HG03280 (cell line): ENCODE measurements around the gene GSDMA.

ENCODE experiments used
- ATAC-seq: cut with Tn5 transposase; IDR thresholded peaks from one replicate; pipeline ENCODE4 v1.9.1; 2021; ENCODE audit warnings: mild to moderate bottlenecking, moderate library complexity; ENCODE audit not compliant: unreplicated experiment

GSDMA gene

GRCh38 chr17:39960524-39961041 is 2.2 kb upstream of the GSDMA start:
- no peak for ATAC-seq

DNA sequence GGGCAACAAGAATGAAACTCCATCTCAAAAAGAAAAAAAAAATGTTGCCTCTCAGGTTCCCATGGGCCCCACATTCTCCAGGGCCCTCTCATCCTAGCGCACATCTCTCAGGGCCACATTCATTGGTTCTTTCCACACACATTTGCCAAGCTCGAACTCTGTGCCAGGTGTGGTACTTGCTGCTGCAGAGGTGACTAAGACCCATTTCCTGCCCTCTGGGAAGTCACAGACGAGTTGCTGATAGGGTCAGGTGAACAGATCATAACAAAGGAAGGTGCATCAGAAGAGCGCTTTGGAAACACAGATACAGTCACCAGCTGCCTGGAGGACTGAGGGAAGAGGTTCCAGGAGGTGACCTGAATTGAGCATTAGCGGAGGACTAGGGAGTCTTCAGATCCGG is 1.0 kb downstream of the GSDMA start:
- no peak for ATAC-seq

DNA sequence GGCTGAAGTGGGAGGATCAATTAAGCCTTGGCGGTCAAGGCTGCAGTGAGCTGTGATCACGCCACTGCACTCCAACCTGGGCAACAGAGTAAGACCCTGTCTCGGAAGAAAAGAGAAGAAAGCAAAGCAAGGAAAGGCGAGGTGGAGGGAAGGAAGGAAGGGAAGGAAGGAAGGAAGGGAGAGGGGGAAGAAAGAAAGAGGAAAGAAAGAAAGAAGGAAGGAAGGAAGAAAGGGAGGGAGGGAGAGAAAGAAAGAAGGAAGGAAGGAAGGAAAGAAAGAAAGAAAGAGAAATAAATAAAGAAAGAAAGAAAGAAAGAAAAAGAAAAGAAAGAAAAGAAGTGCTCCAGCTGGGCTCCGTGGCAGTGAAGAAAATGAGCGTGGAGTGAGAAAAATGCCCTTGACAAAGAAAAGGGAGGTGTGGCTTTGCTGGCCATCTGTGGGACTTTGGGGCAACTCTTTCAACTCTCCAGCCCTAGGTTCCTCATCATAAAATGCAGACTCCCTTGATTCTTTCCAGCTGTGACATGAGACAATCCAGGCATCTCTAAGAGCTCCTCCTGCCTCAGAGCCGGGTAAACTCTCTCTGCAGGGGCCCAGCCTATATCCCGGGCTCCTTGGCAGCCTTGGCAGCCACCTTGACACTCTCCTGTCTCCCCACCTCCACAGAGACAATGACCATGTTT is 2.4 kb downstream of the GSDMA start:
- no peak for ATAC-seq

DNA sequence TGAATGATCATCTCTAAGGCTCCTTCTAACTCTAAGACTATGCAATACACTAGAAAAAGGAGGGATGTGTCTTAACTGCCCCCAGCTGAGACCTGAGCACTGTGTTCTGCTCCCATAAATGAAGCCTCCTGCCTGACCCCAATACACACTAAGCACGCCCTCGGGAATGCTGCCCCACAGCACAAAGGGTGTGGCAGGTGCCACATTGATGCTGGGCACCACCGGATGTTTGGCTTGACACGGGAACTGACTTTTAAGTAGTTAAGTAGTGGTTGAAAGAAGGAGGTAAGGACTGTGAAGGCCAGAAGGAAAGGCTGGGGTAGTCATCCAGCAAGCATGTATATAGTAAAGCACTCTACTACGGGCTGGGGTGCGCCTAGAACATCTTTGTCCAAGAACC is 4.0 kb downstream of the GSDMA start:
- ATAC-seq: no peak

DNA sequence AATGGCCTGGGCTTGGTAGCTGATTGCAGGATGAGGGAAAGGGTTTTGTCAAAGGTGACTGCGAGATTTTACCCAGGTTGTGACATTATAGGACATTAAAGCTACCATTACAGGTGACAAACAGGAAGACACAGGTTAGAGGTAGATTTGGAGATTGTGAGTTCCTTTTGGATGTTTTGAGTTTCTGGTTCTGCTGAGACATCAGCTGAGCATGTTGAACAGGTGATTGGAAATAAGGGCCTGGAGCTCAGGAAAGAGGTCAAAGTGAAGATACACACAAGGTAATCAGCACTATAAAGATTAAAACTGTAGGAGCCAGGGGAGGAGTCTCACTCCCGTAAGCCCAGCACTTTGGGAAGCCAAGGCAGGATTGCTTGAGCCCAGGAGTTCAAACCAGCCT is 6.0 kb downstream of the GSDMA start:
- no peak for ATAC-seq

- no peak for ATAC-seq
These were observed 6.6 kb downstream of the GSDMA start for GRCh38 chr17:39969375-39969774.

- ATAC-seq: no peak
These were observed 7.4 kb downstream of the GSDMA start for GRCh38 chr17:39970157-39970692.

DNA sequence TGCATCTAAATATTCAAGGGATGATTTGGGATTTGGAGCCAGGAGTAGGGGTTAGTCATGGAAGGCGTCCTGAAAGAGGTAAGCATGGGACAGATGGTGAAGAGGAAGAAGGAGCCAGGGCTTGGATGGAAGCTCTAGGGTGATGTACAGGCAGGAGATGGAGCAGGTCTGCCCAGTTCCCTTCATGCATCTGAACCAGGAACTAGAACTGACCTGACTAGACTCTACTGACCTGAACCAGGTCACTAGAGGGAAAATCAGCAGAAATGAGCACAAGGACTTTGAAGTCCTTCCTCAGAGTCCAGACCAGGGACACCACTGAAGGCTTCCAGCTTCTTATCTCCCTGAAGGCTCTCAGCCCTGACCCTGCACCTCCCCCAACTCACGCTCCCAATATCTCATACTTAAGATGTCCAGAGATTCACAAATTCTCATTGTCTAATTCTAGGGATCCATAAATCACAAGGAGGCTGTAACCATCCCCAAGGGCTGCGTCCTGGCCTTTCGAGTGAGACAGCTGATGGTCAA is 8.3 kb downstream of the GSDMA start:
- ATAC-seq: no peak

- ATAC-seq: no peak
These were observed 9.5 kb downstream of the GSDMA start for GRCh38 chr17:39972271-39972670.

DNA sequence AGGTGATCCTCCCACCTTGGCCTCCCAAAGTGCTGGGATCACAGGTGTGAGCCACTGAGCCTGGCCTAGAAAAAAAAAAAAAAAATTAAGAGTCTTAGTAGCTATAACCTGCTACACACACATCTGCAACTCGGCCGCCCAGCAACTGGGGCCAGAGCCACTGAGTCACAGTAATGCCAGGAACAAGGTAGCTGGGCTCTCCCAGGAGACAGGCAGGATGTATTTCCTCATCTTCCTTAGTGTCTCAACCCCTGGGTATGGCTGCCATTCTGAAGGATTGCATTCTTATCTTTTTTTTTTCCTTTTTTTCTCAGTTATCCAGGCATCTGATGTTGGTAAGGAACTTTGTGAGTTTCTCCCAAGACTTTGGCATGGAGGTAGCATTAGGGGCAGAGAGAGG is 10.7 kb downstream of the GSDMA start:
- no peak for ATAC-seq

DNA sequence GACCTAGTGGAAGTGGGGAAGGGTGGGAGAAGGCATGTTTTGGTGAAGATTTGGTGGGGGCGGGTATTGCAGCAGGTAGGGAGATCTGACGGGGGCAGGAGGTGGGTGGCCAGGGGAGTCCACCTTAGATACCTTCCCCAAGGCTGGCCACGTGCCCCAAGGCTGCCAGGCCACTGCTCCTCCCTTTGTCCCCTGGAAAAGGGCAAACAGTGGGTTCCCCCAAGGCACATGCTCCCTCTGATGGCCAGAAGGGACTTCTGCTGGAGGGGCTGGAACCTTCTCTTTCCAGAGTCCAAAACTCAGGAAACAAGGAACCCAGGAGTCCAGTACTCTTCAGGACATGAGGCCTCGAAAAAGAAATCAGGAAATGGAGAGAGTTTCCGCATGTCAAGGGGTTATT is 11.6 kb downstream of the GSDMA start:
- ATAC-seq: no peak

- ATAC-seq: no peak
These were observed 13.0 kb downstream of the GSDMA start for GRCh38 chr17:39975801-39976200.

GRCh38 chr17:39979016-39979670 is 16.3 kb downstream of the GSDMA start:
- no peak for ATAC-seq

GRCh38 chr17:39979893-39980350 is 17.1 kb downstream of the GSDMA start:
- peak; percentile 2 for ATAC-seq

GRCh38 chr17:39980351-39981206 is 17.8 kb downstream of the GSDMA start, which contains the start of gene PSMD3:
Gene PSMD3 (plus strand): TSS chr17:39980807. CDS start chr17:39980971, 164 bp downstream.
- ATAC-seq: peak; percentile 91

DNA sequence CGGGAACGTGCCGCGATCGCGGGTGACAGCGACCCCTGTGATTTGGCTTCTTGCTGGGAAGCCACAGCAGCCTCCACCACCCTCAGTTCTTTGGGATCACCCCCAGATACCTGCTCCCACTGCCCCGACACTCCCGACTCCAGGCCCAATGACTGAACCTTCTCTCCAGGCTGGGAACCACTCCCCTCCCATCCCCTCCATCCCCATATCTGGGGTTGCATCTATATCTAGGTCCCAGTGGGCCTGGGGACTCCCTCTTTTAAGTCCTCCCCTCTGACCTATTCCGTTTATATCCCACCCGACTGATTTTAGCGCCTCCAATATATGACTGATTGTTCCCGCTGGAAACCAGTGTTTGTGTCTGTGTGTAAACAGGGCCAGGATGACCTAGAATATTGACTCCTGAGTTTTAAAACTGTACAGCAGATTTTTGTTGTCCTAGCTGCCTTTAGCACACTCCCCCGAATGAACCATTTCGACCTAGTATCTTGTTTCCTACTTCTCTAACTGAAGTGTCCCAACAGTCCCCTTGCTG is 18.5 kb downstream of the GSDMA start:
- peak; percentile 3 for ATAC-seq

DNA sequence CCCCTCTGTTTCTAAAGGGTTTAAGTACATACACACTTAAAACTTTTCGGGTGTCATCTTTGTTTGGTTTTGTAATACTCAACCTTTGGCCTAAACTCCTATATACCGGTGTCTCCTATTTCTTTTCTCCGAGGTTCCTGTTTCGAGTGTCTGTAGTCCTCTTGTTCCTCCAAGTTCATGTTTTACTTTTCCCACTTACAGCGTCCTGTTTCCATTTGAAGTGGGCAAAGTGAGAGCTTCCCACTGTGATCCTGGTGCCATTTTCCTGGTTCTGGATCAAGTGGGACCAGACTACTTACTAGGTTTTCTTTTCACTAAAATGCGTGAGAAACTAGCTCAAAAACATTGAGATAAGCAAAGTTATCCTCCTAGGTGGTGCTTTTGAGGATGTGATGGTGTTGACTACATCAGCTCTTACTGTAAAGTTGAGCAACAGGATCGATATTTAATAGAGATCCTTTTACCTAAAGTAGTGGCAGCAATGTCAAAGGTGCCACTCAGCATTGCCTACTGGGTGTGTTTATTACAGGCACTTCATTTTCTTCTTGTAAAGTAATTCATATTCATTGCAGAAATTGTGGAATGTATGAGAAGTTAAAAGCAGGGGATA is 19.1 kb downstream of the GSDMA start:
- ATAC-seq: no peak

GRCh38 chr17:39988206-39988810 is 25.5 kb downstream of the GSDMA start:
- no peak for ATAC-seq

DNA sequence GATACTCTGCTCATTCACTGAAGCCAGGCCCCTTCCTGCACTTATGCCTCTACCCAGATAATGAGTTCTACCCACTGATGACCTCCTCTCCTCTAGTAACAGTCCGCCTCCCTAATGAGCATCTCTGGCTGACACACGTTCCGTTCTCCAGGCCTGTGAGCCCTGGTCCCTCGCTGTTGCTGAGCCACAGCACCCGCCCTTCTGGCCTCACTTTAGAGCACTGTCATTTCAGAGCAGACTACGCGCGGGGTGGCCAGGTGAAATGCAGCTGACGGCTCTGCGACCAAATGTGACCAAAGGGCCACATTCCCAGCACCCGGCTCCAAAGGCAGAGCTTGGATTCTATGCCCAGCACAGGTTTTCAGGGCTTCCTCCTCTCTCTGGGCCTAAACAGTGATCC is 31.6 kb downstream of the GSDMA start:
- no peak for ATAC-seq

GRCh38 chr17:39995438-39995837 is 32.6 kb downstream of the GSDMA start:
- no peak for ATAC-seq
